Right renal pelvis (tissue), 4 donors: ENCODE data around the gene RELT. TPM values are rescaled to one million over a fixed set of nuclear protein-coding genes. Genes with fewer than 3 reads are reported as not detected.

ENCODE experiments used
- DNase-seq, 4 donors: peaks; one replicate each; pipeline ENCODE4 v3.0.0-alpha.2; 2013; ENCODE audit warnings: low read depth in 4 of 4, low spot score in 3 of 4, missing footprints in 1 of 4
- polyA plus RNA-seq, 4 donors: library from polyadenylated mRNA; unstranded; fragments of 120-200 nt; gene quantifications; one replicate each; pipeline ENCODE4 v1.2.1, GENCODE V29; 2013; ENCODE audit not compliant: insufficient read length in 4 of 4

Gene RELT
- polyA plus RNA-seq, 4 donors, result 3.0 to 4.2 (median 3.2) TPM

GRCh38 chr11:73346186-73346935 lies 29.8 kb upstream of the RELT start:
- DNase-seq, result no peak

GRCh38 chr11:73347067-73347466 lies 29.1 kb upstream of the RELT start:
- no peak for DNase-seq

GRCh38 chr11:73348838-73349237 lies 27.4 kb upstream of the RELT start:
- DNase-seq, result no peak

DNA sequence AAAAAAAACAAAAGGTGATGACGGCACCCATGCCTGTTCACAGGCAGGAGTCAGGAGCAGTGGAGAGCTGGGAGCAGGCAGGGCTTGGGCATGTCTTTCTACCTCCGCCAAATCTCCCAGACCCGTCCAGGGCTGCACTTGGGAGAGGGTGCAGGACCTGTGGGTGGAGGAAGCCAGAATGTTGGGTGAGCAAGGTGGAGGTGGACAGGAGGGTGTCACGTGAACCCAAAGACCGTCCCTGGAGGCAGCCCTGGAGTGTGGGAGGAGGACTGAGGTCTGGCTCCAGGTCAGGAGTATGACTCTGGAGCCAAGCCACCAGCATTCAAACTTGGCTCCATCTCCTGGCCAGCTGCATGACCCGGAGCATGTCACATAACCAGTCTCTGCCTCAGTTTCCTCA lies 26.6 kb upstream of the RELT start:
- DNase-seq, result no peak

DNA sequence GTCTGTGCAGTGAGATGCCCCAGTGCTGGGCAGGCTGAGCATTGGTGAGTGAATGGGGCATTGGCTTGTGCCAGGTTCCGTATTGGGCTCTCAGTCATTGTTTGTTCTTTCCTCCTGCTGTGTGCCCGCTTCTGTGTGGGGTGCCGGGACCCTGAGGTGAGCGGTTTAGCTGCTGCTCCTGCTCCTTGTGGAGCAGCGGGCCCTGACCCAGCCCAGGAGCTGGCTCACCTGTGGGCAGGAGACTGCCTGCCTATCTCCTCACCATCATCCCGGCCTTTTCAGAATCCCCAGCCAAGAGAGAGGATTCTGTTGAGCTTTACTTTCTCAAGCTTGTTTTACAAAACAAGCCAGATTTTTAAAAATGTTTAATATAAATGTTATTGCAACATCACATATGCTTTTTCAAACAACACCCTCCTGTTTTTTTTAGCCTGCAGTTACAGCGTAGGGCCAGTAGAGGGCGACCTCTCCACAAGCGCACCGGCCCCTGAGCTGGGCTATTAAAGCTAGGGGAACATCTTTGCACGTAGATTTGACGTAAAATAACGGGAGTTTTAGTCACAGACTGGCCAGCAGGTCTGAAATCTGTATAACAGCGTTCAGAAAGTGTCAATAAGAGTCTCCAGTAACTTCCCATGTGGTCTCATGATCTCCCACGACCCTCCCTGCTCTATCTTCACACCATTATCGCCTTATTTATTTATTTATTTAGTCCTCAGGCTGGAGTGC lies 25.1 kb upstream of the RELT start:
- DNase-seq, result no peak

GRCh38 chr11:73353422-73353821 lies 22.8 kb upstream of the RELT start:
- DNase-seq, result no peak

DNA sequence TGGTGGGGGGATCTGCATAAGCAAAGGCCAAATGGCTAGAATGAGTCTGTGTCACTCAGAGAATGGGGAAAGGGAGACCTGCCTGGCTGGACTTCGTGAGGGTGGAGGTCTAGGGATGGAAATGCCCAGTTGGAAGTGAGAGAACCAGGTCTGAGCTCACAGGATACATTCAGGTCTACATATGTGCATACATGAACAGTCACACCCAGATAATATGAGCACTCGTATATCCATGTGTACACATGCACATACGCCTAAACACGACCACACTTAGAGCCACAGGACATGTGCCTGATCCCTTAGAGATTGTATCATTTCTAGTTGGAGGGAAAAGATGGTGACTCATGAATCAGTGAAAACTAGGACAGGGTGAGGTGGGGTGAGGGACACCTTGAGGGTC lies 21.1 kb upstream of the RELT start:
- DNase-seq, result no peak

DNA sequence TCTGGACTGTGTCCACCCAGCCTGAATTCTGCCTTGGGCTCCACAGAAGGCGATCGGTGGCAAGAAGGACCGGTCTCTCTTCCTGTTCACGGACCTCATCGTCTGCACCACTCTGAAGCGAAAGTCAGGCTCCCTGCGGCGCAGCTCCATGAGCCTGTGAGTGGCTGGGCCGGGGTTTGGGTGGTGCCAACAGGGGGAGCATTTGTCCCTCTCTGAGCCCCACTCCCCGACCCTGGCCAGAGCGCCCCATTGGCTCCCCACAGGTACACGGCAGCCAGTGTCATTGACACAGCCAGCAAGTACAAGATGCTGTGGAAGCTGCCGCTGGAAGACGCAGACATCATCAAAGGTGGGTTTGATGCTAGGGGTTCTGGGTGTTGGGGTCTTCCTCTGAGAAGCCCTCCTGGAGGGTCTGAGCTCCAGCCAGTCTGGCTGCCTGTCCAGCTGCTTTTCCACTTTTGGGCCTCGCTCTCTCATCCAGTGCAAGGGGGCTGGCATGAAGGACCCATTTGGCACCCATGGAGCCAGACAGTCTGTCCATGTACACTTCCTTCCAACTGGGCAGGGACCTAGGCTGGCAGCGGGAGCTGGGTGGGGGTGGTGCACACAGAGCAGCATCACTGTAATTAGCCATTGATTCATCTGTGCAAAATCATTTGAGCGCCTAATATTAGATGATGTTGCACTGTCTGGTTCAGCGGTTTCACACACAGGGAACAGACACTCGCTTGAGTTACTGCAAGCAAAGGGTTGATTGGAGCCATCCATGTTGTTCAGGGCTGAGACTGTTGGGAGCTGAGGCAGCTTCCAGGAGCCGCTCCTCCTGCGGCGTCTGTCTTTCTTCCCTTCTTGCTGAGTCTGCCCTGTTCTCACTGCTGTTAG lies 19.0 kb upstream of the RELT start:
- no peak for DNase-seq

DNA sequence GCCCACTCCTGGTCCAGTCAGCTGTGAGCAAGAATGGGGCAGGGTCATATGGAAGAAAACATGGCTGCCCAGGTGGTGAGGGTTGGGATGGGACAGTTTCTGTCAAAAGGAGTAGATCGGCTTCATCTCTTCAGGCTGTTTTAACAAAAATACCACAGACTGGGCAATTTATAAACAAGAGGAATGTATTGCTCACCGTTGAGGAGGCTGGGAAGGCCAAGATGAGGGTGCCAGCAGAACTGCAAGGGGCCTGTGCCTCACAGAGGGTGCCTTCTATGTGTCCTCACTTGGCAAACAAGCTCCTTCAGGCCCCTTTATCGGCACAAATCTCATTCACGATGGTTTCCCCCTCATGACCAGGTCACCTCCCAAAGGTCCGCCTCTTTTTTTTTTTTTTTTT lies 18.1 kb upstream of the RELT start:
- no peak for DNase-seq

GRCh38 chr11:73359341-73359740 lies 16.9 kb upstream of the RELT start:
- DNase-seq, result no peak

- no peak for DNase-seq
Measured at GRCh38 chr11:73359930-73360742, 16.1 kb upstream of the RELT start.

DNA sequence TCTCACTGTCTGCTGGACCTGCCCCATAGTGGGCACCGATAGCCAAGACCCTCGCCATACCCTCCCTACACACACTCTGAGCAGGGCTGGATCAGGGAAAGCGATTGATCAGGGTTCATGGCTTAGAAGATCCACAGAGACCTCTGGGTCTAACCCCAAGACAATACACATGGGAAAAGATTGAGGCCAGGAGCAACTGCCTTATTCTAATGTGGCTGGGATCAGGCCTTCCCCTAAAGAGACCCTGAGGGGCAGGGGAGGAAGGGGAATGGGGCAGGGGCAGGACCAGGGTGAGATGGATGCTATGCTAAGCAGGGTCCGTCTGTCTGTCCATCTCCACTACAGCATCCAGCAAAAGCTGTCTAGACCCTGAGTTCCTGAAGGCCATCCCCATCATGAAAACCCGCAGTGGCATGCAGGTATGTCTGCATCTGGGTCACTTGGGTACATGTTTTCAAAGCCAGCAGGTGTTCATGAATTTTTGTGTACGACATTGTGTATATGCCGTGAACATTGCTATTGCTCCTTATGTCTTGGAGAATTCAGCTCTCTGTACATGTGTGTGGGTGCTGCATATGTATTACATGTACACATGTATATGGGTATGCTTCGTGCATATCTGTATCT lies 15.3 kb upstream of the RELT start:
- no peak for DNase-seq

GRCh38 chr11:73361953-73362776 lies 14.0 kb upstream of the RELT start:
- no peak for DNase-seq

DNA sequence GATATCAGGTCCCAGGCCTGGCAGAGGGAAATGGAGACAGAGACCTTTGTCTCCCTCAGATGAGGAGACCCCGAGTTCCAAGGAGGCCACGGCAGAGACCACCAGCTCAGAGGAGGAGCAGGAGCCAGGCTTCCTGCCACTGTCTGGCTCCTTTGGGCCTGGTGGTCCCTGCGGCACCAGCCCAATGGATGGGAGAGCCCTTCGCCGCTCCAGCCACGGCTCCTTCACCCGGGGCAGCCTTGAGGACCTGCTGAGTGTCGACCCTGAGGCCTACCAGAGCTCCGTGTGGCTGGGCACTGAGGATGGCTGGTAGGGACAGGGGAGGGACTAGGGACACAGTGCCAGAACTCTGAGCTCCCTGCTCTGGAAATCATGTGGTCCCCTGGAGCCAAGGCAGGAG lies 13.1 kb upstream of the RELT start:
- DNase-seq, result no peak

DNA sequence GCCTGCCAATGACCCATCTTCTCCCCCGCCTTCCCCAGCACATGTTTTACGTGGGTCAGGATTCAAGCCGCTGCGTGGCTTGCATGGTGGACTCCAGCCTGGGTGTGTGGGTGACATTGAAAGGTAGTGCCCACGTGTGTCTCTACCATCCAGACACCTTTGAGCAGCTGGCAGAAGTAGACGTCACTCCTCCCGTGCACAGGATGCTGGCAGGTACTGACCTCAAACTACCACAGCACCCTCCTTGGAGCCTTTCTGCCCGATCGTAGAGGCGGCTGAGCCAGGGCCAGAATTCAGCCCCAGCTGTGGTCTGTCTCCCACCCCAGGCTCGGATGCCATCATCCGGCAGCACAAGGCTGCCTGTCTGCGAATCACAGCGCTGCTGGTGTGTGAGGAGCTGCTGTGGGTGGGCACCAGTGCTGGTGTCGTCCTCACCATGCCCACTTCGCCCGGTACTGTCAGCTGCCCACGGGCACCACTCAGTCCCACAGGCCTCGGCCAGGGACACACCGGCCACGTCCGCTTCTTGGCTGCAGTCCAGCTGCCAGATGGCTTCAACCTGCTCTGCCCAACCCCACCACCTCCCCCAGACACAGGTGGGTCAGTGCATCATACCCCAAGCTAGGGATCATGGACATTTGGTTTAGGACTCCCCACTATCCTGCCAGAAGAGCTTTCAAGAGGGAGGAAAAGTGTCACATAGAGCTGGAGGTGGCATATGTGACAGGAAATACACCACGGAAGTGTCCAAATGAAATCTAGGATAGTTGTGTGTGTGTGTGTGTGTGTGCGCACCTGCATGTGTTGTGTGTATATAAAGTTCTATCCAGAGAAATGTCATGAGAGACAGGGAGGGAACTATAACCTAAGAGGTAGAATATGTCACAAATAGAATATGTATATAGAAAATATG lies 10.6 kb upstream of the RELT start:
- no peak for DNase-seq

- DNase-seq, result no peak
Measured at GRCh38 chr11:73366265-73366610, 10.0 kb upstream of the RELT start.

DNA sequence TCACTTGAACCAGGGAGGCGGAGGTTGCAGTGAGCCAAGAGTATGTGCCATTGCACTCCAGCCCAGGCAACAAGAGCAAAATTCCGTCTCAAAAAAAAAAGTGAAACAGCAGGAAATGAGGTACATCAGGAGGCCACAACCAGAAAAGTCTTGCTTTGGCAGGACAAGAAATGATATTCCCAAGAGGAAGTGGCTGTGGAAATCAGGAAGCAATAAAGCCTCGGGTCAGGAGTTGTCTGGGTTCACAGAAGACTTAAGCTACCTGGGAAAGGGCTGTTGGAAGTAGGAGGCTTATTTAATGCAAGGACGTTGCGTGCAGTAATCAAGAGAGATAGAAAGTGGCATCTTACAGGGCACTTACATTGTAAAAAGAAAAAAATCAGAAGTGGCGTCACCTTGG lies 9.2 kb upstream of the RELT start:
- no peak for DNase-seq

GRCh38 chr11:73367482-73368024 lies 8.6 kb upstream of the RELT start:
- DNase-seq, result no peak
